Tibial nerve (tissue), 3 donors: Measurements from ENCODE around the gene MACF1.

Source experiments
- CTCF ChIP-seq, 5 experiments: fragments of 200-600 bp in 3 of 5; fragments of 450-650 bp in 2 of 5; sonication (generic) in 3 of 5; IDR thresholded peaks; one replicate each; pipeline ENCODE4 v1.5.1; 2016 to 2019; ENCODE audit warnings: antibody characterized with exemption in 5 of 5, mild to moderate bottlenecking in 3 of 5, moderate library complexity in 2 of 5
- POLR2A ChIP-seq, 2 donors: fragments of 450-650 bp; IDR thresholded peaks; one replicate each; pipeline ENCODE4 v1.6.1; 2017; ENCODE audit warnings: antibody characterized with exemption in 2 of 2, mild to moderate bottlenecking in 2 of 2, moderate library complexity in 2 of 2

DNA sequence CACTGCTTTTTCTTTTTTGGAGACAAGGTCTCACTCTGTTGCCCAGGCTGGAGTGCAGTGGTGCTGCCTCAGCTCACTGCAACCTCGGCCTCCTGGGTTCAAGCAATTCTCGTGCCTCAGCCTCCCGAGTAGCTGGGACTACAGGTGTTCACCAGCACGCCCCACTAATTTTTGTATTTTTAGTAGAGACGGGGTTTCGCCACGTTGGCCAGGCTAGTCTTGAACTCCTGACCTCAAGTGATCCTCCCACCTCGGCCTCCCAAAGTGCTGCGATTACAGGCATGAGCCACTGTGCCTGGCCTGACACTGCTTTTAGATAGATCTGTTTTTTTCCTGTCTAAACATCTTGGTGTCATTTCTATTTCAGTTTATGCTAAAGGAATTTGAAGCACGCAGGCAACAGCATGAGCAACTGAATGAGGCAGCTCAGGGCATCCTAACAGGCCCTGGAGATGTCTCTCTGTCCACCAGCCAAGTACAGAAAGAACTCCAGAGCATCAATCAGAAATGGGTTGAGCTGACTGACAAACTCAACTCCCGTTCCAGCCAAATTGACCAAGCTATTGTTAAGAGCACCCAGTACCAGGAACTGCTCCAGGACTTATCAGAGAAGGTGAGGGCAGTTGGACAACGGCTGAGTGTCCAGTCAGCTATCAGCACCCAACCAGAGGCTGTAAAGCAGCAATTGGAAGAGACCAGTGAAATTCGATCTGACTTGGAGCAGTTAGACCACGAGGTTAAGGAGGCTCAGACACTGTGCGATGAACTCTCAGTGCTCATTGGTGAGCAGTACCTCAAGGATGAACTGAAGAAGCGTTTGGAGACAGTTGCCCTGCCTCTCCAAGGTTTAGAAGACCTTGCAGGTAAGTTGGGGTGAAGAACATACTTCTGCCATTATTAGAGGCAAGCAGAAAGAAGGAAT is 180.8 kb downstream of the MACF1 start:
- no peak for TF ChIP-seq POLR2A (IDR thresholded peaks at IDR 0.05)
- TF ChIP-seq CTCF (IDR thresholded peaks at IDR 0.05), result no peak
